NCI-H1694 treated with DMSO at 0.1 percent for 48 hours (cell line): ENCODE measurements around the gene STK32B.
"Not testable (repeated sequence)": the region's sequence is repeated elsewhere in the genome, so short reads cannot be mapped to it uniquely, and the experiment has no call there.

Experiments used
- DNase-seq: peaks from one replicate; lab custom pipeline; 2025; lab: John Stamatoyannopoulos, UW

The STK32B gene

DNA sequence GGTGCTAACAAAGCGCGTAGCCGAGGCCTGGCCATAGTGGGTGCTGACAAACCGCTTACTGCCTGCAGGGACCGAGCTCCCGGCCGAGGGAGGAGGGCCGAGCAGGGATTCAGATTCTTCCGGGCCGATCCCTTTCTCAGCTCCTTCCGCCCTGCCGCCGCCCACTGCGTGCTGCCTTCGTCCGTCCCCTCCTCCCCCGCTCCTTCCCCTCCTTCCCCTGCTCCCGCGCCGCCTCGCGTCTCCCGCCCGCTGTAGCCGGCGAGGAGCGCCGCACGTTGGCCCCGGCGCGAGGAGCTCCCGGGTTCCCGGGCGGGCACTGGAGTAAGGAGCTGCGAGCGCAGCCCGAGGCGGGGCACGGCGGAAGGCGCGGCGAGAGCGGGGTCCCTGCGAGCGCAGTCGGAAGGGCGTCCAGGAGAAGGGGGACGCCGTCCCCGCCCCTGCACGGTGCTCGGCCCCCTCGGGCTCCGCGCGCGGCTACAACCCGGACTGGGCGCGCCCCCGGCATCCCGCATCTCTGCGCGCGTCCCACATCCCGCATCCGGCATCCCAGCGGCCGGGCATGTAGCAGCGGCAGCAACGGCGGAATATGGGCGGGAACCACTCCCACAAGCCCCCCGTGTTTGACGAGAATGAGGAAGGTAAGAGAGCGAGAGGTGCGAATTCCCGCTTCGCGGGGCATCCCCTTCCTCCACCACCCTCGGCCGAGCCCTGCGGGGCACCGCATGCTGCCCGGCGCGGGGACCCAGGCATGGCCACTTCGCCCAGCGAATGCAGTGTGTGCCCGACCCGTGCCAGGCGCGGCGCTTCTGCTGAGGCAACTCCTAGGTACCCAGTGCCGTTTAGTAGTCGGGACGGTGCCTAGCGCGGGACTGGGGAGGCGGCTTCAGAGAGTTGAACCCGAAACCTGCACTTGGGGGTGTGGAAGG lies at the start of gene STK32B:
TSS of gene STK32B (plus strand) at position 203 of the 926 bp plus-strand sequence.
- DNase-seq: no peak

DNA sequence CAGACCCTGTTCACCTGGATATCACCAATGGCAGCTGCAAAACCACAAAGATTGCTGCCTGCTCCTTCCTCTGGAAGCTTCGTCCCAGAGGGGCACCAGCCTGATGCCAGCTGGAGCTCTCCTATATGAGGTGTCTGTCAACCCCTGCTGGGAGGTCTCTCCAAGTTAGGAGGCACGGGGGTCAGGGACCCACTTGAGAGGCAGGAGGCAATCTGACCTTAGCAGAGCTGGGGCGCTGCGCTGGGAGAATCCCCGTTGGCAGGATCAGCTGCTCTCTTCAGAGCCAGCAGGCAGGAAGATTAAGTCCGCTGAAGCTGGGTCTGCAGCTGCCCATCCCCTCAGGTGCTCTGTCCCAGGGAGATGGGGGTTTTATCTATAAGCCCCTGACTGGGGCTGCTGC lies 49.6 kb upstream of the STK32B start:
- DNase-seq: not testable (repeated sequence)

DNA sequence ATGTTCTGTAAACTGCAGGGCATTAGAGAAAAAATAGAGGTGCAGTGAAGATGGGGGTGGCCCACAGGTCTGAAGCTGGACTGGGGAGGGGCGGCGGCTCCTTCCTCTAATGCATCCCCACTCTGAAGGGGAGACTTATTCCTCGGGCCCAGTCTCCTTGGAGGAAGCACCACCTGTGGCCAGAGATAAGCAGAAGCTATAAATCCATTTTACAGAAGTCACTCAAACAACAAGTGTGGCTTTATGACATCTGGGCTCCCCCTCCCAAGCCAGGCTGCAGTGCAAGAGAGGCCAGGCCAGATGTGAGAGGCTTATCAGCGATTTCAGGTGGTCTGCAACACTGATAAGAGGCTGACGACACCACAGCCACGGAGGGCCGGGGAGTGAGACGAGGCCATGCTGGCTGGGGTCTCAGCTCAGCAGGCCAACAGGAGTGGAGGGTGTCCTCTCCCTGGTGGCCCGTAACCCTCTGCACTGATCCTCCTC lies 47.9 kb upstream of the STK32B start:
- DNase-seq: no peak

DNA sequence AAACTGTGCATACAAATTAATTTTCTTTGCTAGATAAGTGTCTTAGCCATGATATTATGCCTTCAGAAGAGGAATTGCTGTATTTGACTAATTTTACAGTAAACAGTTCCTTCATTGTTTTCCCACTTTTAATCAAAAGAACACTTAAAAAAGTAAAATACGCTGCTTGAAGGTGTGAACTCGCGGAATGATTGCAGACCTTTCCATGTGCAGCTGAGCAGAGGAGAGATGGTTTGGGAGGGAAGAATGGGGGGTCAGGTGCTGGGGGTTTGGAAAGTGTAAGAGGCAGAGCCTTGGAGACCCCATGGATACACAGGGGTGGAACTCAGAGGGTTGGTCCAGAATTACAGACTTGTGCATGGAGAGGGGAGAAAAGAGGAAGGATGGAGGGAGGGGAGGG lies 47.4 kb upstream of the STK32B start:
- DNase-seq: no peak

DNA sequence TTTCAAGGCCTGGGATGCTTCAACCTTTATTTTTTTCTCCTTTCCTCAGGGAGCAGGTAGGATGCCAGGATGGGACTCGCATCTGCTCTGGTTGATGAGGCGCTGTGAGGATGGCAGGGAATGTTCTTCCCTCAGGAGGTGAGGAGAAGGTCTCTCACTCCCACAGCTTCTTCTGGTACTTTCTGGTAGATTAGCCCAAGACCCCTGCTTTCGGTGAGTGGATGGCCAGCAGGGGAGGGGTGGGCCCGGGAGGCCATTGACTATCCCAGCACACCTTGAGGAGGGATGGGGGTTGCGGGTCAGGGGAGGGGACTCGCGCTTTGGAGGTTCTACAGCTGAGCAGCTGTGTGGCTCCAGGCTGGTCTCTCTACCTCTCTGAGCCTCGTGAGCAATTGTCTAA lies 46.8 kb upstream of the STK32B start:
- DNase-seq: no peak

DNA sequence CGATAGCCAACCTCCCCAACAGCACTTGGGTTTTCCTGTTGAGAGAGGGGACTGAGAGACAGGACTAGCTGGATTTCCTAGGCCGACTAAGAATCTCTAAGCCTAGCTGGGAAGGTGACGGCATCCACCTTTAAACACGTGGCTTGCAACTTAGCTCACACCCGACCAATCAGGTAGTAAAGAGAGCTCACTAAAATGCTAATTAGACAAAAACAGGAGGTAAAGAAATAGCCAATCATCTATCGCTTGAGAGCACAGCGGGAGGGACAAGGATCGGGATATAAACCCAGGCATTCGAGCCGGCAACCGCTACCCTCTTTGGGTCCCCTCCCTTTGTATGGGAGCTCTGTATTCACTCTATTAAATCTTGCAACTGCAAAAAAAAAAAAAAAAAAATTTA lies 44.3 kb upstream of the STK32B start:
- DNase-seq: not testable (repeated sequence)

DNA sequence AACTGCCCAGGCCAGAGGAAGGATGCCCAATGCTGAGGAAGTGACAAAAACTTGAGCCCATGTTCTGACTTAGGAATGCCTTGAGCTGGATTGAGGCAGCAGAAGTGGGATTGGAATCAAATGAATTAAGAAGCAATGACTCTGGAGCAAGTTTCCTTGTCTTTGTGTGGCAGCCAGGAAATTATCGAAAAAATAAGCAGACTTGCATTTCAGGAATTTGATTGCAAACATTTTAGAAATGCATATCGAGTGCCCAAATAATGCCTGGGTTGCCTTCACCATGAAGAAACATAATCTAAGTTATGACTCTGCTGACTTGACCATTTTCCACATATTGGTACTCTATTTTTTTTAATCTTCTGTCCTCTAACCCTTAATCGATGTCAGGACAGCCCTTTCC lies 41.5 kb upstream of the STK32B start:
- DNase-seq: no peak

DNA sequence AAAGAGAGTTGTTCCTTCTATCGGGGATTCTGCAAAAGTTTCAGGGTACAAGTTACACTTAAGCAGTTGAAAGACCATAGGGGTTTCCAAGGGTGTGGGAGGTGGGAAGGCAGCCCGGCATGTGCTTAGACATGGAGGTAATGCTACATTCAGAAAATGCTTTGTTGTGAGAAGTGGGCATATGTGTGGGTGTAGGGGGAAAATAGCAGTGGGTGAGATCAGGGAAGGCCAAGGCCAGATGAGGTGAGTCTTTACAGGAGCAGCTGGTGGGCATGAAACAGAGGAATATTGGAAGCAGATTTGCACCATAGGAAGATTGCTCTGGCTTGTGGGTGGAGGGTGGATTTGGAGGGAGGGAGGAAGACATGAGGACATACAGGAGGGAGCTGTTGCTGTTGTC lies 40.3 kb upstream of the STK32B start:
- no peak for DNase-seq

DNA sequence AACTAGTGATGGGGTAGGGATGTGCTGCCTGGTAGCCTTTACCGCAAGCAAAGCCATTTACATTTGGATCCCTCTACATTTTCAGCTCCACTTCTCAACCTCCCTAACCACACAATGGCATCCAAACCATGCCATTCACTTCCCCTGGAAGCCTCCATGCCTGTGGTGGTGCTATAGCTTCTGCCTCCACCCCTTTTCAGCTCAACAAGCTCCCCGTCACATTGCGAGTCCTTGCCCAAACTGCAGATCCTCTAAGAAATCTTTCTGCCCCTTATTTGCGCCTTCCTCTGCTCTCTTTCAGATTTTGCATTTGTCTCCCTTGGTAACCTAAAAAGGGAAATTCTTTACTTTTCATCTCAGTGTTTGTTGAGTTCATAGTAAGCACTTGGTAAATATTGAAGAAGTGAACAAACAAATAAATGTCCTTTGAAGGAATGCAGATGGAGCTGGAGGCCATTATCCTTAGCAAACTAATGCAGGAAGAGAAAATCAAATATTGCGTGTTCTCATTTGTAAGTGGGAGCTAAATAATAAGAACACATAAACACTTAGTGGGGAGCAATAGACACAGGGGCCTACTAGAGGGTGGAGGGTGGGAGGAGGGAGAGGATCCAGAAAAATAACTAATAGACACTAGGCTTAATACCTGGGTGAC lies 38.9 kb upstream of the STK32B start:
- no peak for DNase-seq

DNA sequence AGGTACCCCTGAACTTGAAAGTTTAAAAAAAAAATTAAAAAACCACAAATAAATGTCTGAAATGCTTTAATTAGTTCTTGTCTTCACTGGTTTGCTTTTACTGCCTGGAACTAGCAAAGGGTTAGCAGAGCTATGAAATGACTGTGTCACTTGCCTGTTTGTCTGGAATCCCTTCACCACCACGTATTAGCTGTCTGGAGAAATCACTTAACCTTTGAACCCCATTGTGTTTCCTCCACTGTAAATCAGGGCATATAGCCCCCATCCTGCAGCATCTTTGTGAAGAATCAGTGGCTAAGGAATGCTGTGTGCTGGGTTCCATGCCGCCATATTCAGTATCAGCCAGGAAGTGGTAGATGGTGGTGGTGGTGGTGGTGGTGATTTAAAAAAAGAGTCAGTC lies 38.3 kb upstream of the STK32B start:
- no peak for DNase-seq

DNA sequence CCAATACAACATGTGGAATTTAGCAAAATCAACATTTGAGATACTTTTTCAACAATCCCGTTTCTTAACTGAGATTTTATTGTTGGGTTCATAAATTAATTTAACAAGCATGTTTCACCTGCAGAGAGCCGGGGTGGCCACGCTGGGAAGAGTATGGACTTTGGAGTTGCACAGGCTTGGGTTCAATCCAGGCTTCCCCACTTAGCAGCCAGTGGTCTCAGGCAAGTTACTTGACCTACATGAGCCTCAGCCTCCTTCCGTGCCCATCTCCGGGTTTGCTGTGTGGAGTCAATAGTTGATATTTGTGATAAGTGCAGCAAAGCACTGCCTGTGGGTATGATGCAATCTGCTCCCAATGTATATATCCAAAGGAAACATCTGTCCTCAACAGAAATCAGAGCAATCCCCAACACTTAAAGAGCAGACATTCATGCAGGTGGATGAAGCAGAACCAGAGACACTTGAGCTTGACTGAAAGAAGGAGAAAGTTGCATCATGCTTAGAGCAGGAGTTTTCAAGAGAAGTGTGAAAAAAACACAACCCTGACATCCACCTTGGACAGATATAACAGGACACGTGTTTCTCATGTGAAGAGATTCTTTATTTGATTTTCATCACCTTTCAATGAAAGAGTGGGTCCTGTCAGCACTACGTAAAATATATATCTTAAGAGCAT lies 37.1 kb upstream of the STK32B start:
- DNase-seq: no peak

DNA sequence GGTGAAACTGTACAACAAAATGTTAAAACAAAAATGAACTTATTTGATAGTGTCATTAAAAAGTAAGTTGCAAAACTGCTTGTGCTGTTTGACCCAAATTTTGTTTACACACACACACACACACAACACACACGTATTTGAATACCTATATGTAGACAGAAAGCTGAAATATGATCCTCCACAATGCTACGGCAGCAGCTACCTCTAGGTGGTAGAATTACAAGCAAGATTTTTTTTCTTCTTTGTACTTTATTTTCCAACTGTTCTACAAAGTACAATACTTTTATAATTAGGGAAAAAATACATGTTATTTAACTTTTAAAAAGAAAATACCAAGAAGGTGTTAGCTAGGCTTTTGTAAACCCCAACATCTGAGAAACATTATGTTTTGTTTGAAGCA lies 33.2 kb upstream of the STK32B start:
- no peak for DNase-seq

DNA sequence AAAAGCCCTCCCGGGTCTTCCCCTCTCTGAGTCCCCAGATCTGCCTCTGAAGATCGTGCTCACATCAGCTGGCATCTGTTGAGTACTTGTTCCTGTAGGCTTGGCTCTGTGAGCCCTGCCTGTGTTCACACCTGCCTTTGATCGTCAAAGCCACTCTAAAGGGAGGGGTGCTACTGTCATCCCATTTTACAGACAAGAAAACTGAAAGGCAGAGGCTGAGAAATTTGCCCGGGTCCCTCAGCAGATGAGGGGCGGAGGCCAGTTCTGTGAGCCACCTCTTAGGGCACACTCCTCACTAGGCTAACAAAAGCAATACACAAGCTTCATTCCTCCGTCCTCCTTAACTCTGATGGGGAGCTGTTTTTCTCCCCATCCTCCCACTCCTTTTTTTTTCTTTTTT lies 32.7 kb upstream of the STK32B start:
- DNase-seq: no peak

DNA sequence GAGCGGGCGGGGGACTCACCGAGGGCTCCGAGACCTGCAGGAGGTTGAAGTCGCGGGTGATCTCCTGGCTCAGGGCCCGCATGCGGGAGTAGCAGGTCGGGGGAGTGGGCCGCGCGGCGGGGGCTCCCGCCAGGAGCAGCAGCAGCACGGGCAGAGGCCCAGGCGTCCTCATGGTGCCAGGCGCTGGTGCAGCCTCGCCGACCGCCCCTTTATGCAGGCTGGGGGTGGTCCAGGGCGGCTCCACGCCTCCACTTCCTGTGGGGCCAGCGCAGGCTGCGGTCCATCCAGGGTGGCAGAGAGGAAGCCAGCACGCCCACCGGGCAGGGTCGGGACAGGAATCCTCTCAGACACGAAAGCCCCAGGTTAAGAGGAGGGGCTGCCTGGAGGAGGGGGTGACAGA lies 32.0 kb upstream of the STK32B start, which contains the start of gene CYTL1:
TSS of gene CYTL1 (minus strand) at position 185 of the 400 bp plus-strand sequence. CDS start at position 172, 13 bp downstream.
- no peak for DNase-seq

DNA sequence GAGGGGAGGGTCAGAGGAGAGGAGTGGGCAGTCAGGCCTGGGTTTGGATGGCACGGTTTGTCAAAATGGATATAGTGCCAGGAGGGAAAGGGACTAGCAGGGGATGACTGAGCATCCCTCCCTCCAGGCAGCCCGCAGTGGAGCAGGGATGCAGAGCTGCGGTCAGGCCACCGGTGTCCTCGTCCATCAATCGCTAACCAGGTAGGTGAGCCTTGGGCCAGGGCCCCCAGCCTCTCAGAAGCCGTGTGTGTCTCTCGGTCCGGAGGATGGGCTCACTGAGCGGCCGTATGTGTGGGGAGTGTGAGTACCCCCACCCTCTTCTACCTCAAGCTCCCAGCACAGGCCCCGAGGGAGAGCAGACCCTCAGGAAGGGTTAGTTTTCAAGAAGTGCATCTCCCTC lies 31.5 kb upstream of the STK32B start:
- no peak for DNase-seq

DNA sequence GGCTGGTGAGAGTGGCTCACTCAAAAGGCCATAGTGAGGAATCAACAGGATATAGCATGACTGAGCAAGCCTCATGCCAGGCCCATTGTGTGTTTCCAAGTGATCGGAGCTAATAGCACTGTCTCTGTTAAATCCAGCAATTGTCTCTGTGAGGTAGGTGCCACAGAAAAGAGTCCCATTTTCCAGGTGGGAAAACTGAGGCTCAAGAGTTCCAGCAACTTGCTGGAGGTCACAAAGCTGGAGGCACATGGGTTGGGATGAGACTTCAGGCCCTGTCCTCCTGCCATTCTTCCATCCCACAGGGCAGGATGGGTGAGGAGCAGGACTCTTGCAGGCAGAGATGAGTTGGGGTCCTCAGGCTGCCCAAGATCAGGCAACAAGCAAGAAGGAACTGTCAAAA lies 30.9 kb upstream of the STK32B start:
- DNase-seq: no peak

DNA sequence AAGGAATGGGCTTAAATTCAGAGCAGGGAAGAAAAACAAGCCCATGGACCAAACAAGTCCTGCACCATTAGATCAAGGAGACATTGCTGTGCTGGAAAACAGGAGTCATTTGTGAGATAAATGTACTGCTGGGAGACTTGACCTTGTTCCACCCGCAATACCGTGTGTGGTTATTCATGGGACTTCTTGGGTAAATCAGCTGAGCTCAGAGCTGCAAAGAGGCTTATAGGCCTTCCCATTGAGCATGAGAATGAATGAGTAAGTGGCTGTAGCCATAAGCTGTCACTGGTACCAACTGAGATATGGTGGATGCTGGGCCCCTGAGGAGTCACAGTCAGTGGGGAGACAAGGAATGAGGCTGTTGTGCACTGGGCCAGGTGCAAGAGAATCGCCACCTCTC lies 29.7 kb upstream of the STK32B start:
- no peak for DNase-seq

DNA sequence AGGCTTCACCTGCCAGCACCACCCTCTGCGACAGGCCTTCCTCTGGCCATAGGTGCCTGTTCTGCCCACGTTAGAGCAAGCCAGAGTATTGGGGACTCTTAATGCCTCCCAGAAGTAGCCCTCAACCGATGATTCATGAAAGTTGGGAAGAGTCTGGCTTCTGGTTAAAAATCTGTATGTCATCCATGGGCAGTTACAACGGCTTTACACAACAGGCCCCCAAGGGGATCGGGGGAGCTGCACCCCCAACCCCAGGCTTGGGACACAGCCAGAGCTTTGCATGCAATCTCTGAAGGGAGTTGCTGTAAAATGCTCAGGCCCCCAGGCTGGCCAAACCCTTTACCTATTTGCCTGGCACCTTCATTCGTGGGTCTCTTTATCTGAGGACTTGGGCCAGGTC lies 26.6 kb upstream of the STK32B start:
- DNase-seq: no peak

DNA sequence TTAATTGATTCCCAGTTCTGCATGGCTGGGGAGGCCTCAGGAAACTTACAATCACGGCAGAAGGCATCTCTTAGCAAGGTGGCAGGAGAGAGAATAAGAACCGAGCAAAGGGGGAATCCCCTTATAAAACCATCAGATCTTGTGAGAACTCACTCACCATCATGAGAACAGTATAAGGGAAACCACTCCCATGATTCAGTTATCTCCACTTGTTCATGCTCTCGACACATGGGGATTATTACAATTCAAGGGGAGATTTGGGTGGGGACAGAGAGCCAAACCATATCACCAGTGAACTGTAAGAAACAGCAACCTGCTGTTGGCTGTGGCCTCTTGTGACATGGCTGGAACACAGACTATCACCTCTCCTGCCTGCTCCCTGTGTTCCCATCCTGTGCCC lies 24.9 kb upstream of the STK32B start:
- no peak for DNase-seq

DNA sequence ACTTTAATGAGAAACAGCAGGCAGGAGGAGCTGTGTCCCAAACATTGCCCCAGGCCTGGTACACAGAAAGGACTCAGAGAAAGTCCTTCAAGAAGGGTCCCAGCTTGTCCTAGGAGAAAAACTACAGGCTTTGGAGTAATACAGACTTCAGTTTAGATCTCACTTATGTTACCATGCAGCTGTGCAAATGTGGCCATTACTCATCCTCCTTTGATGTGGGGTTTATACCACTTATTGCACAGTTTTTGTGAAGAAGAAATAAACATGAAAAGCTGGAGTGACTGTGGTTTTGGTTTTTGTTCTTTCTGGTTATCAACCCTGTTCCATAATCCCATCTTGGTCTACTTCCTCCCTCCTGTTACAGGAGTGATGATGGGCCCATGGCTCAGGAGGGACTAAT lies 23.9 kb upstream of the STK32B start:
- no peak for DNase-seq

DNA sequence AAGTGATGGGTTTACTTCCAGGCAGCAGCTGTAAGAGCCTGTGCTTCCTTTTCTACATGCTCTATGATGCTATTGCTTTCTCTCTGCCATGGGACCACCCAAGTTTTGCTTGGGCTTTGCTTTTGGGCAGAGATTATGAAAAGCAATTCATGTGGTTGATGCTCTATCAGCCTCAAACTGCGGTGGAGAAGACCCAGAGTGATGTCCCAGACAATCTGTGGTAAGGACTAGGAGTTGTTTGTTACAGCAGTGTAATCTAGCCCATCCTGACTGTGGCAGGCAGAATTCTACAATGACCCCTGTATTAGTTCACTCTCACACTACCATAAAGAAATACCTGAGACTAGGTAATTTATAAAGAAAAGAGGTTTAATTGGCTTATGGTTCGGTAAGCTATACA lies 22.8 kb upstream of the STK32B start:
- DNase-seq: no peak

DNA sequence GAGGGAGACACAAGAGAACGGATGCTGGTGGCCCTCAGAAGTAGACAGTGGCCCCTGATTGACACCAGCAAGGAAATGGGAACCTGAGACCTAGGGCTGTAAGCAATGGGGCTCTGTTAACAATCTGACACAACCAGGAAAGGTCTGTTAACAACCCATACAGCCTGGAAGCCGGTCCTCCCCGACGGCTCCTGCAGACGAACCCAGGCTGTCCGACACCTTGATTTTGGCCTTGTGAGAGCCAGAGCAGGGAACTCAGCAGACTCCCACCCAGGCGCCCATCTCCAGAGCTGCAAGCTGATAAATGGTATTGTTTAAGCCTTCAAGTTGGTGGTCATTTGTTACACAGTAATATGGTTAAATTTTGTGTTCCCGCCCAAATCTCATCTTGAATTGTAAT lies 21.8 kb upstream of the STK32B start:
- no peak for DNase-seq

DNA sequence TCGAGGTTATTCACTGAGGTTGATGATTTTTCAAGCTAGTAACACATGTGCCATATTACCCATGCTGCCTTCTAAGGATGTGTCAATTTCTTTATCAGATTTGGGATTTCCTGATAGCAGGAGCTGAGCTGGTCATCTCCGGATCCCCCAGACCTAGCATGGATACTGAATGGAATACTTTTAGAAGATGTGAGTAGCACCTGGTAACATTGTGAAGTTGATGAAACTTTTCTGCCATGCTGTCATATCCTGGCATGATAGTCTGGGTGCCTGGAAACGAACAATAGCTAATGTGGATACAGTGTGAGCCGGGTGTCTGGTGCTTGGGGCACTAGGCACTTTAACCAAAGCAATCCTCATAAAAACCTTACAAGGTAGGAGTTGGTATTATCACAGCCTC lies 21.1 kb upstream of the STK32B start:
- no peak for DNase-seq
